ENCODE data around the gene ACOX1. TPM values are rescaled to one million over a fixed set of nuclear protein-coding genes. Genes with fewer than 3 reads are reported as not detected.

ACOX1 gene
- total and polyA plus RNA-seq, 2 of the 13 experiments (the other 11 are each of a cell fraction or from before 2014, with no cell fraction given): 86.4 to 120 TPM

GRCh38 chr17:76027159-76027839, 48.3 kb upstream of the ACOX1 start, which contains the start of gene EVPL (continued):
- TF ChIP-seq ZBTB37 (CRISPR knock-in tag; IDR thresholded peaks at IDR 0.05) (no peak), SNRNP70 (IDR thresholded peaks at IDR 0.05; ENCODE audit: low read depth, low read length) (no peak), ZNF749 (CRISPR knock-in tag; IDR thresholded peaks at IDR 0.05; ENCODE audit: borderline replicate concordance) (no peak), SMAD3 (CRISPR knock-in tag; IDR thresholded peaks at IDR 0.05) (no peak), NFE2L2 (IDR thresholded peaks at IDR 0.05; ENCODE audit: low read length) (no peak), CAMTA2 (CRISPR knock-in tag; IDR thresholded peaks at IDR 0.05; ENCODE audit: borderline replicate concordance) (no peak), AFF4 (CRISPR knock-in tag; IDR thresholded peaks at IDR 0.05) (no peak), ZNF468 (CRISPR knock-in tag; IDR thresholded peaks at IDR 0.05) (no peak), ARID2 (CRISPR knock-in tag; IDR thresholded peaks at IDR 0.05; ENCODE audit: borderline replicate concordance) (peak; percentile 66; the same call in 1 of the 2 replicates), ZNF780A (CRISPR knock-in tag; IDR thresholded peaks at IDR 0.05) (no peak), SNAPC2 (CRISPR knock-in tag; IDR thresholded peaks at IDR 0.05) (no peak), ZNF563 (CRISPR knock-in tag; IDR thresholded peaks at IDR 0.05) (peak; percentile 82; the same call in 1 of the 2 replicates), FOXC1 (CRISPR knock-in tag; IDR thresholded peaks at IDR 0.05; ENCODE audit: borderline replicate concordance) (peak; percentile 86; the same call in 1 of the 2 replicates), KLF6 (CRISPR knock-in tag; IDR thresholded peaks at IDR 0.05) (no peak; the same call in 1 of the 2 replicates), ZSCAN31 (CRISPR knock-in tag; IDR thresholded peaks at IDR 0.05; ENCODE audit: low read depth) (peak; percentile 80; the same call in 1 of the 2 replicates), ARID5B (CRISPR knock-in tag; IDR thresholded peaks at IDR 0.05) (no peak; the same call in none of the 2 replicates), ZNF580 (CRISPR knock-in tag; IDR thresholded peaks at IDR 0.05; ENCODE audit: borderline replicate concordance, low read depth) (peak; percentile 71; the same call in 1 of the 2 replicates), CHD2 (IDR thresholded peaks at IDR 0.05; ENCODE audit: low read depth, low read length) (no peak)
